Vagina (tissue), 2 donors: ENCODE measurements around the gene PADI2. TPM values are rescaled to one million over a fixed set of nuclear protein-coding genes. Genes with fewer than 3 reads are reported as not detected.

Experiments
- DNase-seq, 2 donors: peaks; one replicate each; pipeline ENCODE4 v3.0.0-alpha.2; 2017; ENCODE audit errors: extremely low spot score in 2 of 2
- H3K27ac ChIP-seq: fragments of 200-600 bp; sonication (generic); one replicate; pipeline ENCODE4 v1.5.1; 2019
- H3K27me3 ChIP-seq: fragments of 200-600 bp; sonication (generic); one replicate; pipeline ENCODE4 v1.5.1; 2019
- H3K36me3 ChIP-seq, 2 donors: fragments of 200-600 bp; sonication (generic); one replicate each; pipeline ENCODE4 v1.5.1; 2017 to 2019
- H3K4me1 ChIP-seq: fragments of 200-600 bp; sonication (generic); one replicate; pipeline ENCODE4 v1.5.1; 2019
- H3K4me3 ChIP-seq, 2 donors: fragments of 200-600 bp; sonication (generic); 1 replicate in 1 of 2; 2 replicates in 1 of 2; pipeline ENCODE4 v1.5.1; 2016 to 2019
- H3K9me3 ChIP-seq: fragments of 200-600 bp; sonication (generic); one replicate; pipeline ENCODE4 v1.5.1; 2019
- POLR2A ChIP-seq, 2 donors: fragments of 450-650 bp; IDR thresholded peaks; one replicate each; pipeline ENCODE4 v1.6.1; 2017; ENCODE audit warnings: antibody characterized with exemption in 2 of 2, mild to moderate bottlenecking in 2 of 2, moderate library complexity in 2 of 2
- POLR2AphosphoS5 ChIP-seq, 2 donors: sonication (generic); formaldehyde crosslinking; IDR thresholded peaks; one replicate each; pipeline ENCODE4 v1.9.0; 2017; ENCODE audit warnings: antibody characterized with exemption in 2 of 2, mild to moderate bottlenecking in 2 of 2, low read depth in 1 of 2; ENCODE audit not compliant: insufficient read depth in 1 of 2
- intact Hi-C: fragments of 100-400 bp; cut with DNase I; formaldehyde crosslinking; loops from one replicate; pipeline ENCODE4 v1.15.1; 2023
- total RNA-seq: library from RNA; depleted of rRNA; stranded (reverse); fragments of >200 nt; gene quantifications from one replicate; pipeline ENCODE4 v1.2.3, GENCODE V29; 2016
- TF ChIP-seq, protein P1 (sequence below), 3 experiments: fragments of 450-650 bp in 2 of 3; fragments of 200-600 bp in 1 of 3; sonication (generic) in 1 of 3; IDR thresholded peaks; one replicate each; pipeline ENCODE4 v1.5.1; 2017 to 2019; ENCODE audit warnings: antibody characterized with exemption in 3 of 3, mild to moderate bottlenecking in 2 of 3, moderate library complexity in 2 of 3

PADI2 gene
- total RNA-seq, 1 donor from 2014 or later, result 0.98 TPM

DNA sequence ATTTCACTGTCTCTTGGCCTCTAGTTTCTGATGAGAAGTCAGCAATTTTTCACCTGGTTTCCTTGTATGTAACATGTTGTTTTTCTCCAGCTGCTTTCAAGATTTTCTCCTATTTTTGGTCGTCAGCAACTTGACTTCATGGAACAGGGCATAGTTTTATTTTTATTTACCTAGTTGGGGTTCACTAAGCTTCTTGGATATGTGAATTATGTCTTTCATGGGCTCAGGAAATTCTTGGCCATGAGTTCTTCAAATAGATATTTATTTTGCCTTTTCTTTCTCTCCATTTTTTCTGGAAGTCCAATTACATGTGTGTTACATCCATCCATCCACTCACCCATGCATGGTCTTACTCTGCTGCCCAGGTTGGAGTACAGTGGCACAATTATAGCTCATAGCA is 79.1 kb downstream of the PADI2 start:
- peaks cover 0 to 37% of the 10 kb centered on the region in 2 donors for H3K36me3 ChIP-seq

DNA sequence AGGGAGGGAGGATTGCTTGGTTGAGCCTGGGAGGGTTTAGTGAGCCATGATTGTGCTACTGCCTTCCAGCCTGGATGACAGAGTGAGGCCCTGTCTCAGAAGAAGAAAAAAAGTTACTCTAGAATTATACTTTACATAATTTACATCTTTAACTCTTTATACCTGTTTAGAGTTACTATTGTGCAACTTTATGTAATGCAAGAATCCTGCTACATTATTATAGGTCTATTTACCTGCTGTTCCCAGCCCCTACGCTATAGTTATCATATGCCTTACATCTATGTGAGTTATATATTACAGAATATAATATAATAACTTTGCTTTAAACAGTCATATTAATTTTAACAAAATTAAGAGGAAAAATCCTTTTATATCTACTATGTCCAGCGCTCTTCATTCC is 79.7 kb downstream of the PADI2 start:
- Histone ChIP-seq H3K27me3 (no peaks in the 10 kb centered on the region), H3K4me3 (no peak overlapping the region), H3K4me1 (no peaks in the 10 kb centered on the region), H3K36me3 (peaks cover 0 to 34% of the 10 kb centered on the region in 2 donors), H3K27ac (no peak overlapping the region), H3K9me3 (no peaks in the 10 kb centered on the region)
- no peak for TF ChIP-seq POLR2AphosphoS5 (IDR thresholded peaks at IDR 0.05; ENCODE audit: insufficient read depth in 1 of 2, low read depth in 1 of 2)
- no peak for DNase-seq
- intact Hi-C loops, result no loop called here

More for the DNA sequence above, 79.1 kb downstream of the PADI2 start:
- H3K27ac ChIP-seq, result no peak overlapping the region
- no peaks in the 10 kb centered on the region for H3K27me3 ChIP-seq
- intact Hi-C loops, result no loop called here
- no peak overlapping the region for H3K4me3 ChIP-seq
- H3K4me1 ChIP-seq, result peaks cover 2% of the 10 kb centered on the region
- TF ChIP-seq POLR2AphosphoS5 (IDR thresholded peaks at IDR 0.05; ENCODE audit: insufficient read depth in 1 of 2, low read depth in 1 of 2) (no peak), POLR2A (IDR thresholded peaks at IDR 0.05) (no peak)
- TF ChIP-seq, protein P1, sequence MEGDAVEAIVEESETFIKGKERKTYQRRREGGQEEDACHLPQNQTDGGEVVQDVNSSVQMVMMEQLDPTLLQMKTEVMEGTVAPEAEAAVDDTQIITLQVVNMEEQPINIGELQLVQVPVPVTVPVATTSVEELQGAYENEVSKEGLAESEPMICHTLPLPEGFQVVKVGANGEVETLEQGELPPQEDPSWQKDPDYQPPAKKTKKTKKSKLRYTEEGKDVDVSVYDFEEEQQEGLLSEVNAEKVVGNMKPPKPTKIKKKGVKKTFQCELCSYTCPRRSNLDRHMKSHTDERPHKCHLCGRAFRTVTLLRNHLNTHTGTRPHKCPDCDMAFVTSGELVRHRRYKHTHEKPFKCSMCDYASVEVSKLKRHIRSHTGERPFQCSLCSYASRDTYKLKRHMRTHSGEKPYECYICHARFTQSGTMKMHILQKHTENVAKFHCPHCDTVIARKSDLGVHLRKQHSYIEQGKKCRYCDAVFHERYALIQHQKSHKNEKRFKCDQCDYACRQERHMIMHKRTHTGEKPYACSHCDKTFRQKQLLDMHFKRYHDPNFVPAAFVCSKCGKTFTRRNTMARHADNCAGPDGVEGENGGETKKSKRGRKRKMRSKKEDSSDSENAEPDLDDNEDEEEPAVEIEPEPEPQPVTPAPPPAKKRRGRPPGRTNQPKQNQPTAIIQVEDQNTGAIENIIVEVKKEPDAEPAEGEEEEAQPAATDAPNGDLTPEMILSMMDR (IDR thresholded peaks at IDR 0.05), result no peak
- H3K9me3 ChIP-seq, result no peaks in the 10 kb centered on the region
- DNase-seq, result no peak

DNA sequence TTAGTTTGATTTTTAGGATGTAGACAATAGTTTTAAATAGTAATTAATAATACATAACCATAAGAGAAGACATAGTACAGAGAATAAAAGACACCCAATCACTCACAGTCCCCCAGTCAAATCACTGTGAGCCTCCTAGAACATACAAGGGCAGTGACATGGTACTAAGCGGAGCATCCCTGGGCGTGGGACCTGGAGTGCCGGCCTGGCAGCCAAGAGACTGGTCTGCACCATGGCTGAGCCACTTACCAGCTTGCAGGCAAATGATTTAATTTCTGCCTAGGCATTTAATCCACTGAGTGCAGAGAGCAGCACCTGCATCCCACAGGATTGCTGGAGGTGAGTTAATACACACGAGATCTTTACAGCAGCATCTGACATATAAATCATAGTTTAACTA is 85.8 kb downstream of the PADI2 start:
- Histone ChIP-seq H3K9me3 (no peaks in the 10 kb centered on the region), H3K27me3 (no peaks in the 10 kb centered on the region), H3K4me3 (no peak overlapping the region), H3K4me1 (no peaks in the 10 kb centered on the region), H3K27ac (no peak overlapping the region), H3K36me3 (peaks cover 0 to 31% of the 10 kb centered on the region in 2 donors)
- no peak for DNase-seq
- intact Hi-C loops, result no loop called here
- TF ChIP-seq, protein P1 (IDR thresholded peaks at IDR 0.05), result no peak
- no peak for TF ChIP-seq POLR2AphosphoS5 (IDR thresholded peaks at IDR 0.05; ENCODE audit: insufficient read depth in 1 of 2, low read depth in 1 of 2)
- no peak for TF ChIP-seq POLR2A (IDR thresholded peaks at IDR 0.05)

DNA sequence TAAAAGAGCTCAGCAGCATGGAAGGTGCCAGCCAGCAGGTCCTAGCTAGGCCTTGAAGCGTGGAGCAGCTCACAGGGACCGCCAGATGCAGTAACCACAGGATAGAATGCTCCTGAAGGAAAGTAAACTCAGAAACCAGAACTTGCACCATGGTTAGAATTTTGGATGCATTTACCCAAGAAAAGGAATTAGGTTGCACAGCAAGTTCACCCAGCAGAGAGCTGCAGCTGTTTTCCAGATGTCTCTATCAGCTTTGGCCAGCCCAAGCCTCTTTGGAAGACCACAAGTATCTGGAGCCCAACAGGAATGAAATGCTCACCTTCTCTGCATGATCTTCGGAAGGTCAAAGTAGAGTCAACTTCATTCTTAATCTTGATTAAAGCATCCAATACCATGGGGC is 86.5 kb downstream of the PADI2 start:
- H3K36me3 ChIP-seq, result peaks cover 0 to 30% of the 10 kb centered on the region in 2 donors
- no peak overlapping the region for H3K27ac ChIP-seq
- TF ChIP-seq POLR2AphosphoS5 (IDR thresholded peaks at IDR 0.05; ENCODE audit: insufficient read depth in 1 of 2, low read depth in 1 of 2) (no peak), POLR2A (IDR thresholded peaks at IDR 0.05) (no peak)
- TF ChIP-seq, protein P1 (IDR thresholded peaks at IDR 0.05), result no peak
- peaks cover 7% of the 10 kb centered on the region for H3K4me1 ChIP-seq
- H3K27me3 ChIP-seq, result no peaks in the 10 kb centered on the region
- intact Hi-C loops, result no loop called here
- no peak overlapping the region for H3K4me3 ChIP-seq
- no peaks in the 10 kb centered on the region for H3K9me3 ChIP-seq
- DNase-seq, result no peak

DNA sequence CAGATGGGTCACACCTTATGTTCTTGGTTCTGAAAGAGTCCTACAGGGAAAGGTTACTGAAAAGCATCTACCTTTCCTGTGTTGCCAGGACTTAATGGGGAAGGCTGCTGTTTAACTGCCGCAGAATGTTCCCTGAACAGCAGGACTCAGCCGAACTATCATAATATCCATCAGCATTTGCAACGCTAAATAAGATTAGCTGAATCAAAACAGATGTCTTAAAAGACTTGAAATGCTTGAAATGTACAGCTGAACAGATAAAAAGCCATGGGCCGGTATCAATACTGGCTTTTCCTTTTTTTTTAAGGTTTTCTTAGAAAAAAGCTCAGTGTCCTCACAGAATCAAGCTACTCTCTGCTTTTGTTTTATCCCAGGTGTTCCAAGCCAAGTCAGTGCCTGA is 87.8 kb downstream of the PADI2 start:
- Histone ChIP-seq H3K4me3 (no peak overlapping the region), H3K36me3 (peaks cover 0 to 43% of the 10 kb centered on the region in 2 donors), H3K9me3 (no peaks in the 10 kb centered on the region), H3K27ac (no peak overlapping the region), H3K27me3 (no peaks in the 10 kb centered on the region), H3K4me1 (peaks cover 13% of the 10 kb centered on the region)
- DNase-seq, result no peak
- intact Hi-C loops, result no loop called here
- TF ChIP-seq POLR2A (IDR thresholded peaks at IDR 0.05) (no peak), POLR2AphosphoS5 (IDR thresholded peaks at IDR 0.05; ENCODE audit: insufficient read depth in 1 of 2, low read depth in 1 of 2) (no peak)
- TF ChIP-seq, protein P1 (IDR thresholded peaks at IDR 0.05), result no peak
